Ishikawa (cell line): ENCODE measurements around the gene ATF7.

ENCODE experiments used
- CEBPB ChIP-seq: IDR thresholded peaks from 2 replicates; pipeline ENCODE4 v1.6.1; 2012
- CREB1 ChIP-seq: IDR thresholded peaks from 2 replicates; pipeline ENCODE4 v1.6.1; 2012; ENCODE audit warnings: low read depth
- EGR1 ChIP-seq: IDR thresholded peaks from 2 replicates; pipeline ENCODE4 v1.6.1; 2012
- EP300 ChIP-seq: IDR thresholded peaks from 2 replicates; pipeline ENCODE4 v1.6.1; 2012; ENCODE audit warnings: borderline replicate concordance
- FOXM1 ChIP-seq: IDR thresholded peaks from 2 replicates; pipeline ENCODE4 v1.6.1; 2012; ENCODE audit warnings: low read depth, borderline replicate concordance
- NFIC ChIP-seq: IDR thresholded peaks from 2 replicates; pipeline ENCODE4 v1.6.1; 2012
- RAD21 ChIP-seq: IDR thresholded peaks from 2 replicates; pipeline ENCODE4 v1.6.1; 2012; ENCODE audit warnings: low read depth
- TAF1 ChIP-seq: IDR thresholded peaks from 2 replicates; pipeline ENCODE4 v1.6.1; 2012; ENCODE audit warnings: low read depth, mild to moderate bottlenecking
- TCF12 ChIP-seq: IDR thresholded peaks from 2 replicates; pipeline ENCODE4 v1.6.1; 2012; ENCODE audit warnings: low read depth
- TEAD4 ChIP-seq: IDR thresholded peaks from 2 replicates; pipeline ENCODE4 v1.6.1; 2012
- YY1 ChIP-seq: IDR thresholded peaks from 2 replicates; pipeline ENCODE4 v1.6.1; 2012; ENCODE audit warnings: low read depth
- ZBTB7A ChIP-seq: IDR thresholded peaks from 2 replicates; pipeline ENCODE4 v1.6.1; 2012; ENCODE audit warnings: low read depth
- TF ChIP-seq, protein P1 (sequence below): IDR thresholded peaks from 2 replicates; pipeline ENCODE4 v1.6.1; 2012; ENCODE audit warnings: low read depth, mild to moderate bottlenecking
- TF ChIP-seq, protein P2 (sequence below): IDR thresholded peaks from 2 replicates; pipeline ENCODE4 v1.6.1; 2012
- TF ChIP-seq, protein P3 (sequence below): IDR thresholded peaks from 2 replicates; pipeline ENCODE4 v1.6.1; 2012

The ATF7 gene

DNA sequence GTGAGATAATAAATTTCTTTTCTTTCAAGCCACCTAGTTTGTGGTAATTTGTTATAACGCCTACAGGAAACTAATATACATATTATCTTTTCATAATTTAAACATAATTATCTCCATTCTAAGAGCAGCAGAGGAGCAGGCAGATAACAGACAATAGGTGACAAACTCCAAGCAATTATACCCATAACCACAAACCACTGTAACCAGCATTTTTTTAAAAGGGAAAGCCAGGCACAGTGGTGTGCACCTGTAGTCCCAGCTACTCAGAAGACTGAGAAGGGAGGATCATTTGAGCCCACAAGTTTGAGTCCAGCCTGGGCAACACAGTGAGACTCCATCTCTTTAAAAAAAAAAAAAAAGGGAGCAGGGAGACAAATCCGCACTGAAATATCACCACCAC is 54.9 kb downstream of the ATF7 start:
- TF ChIP-seq EGR1 = no peak
- TF ChIP-seq YY1 = no peak
- TF ChIP-seq, protein P1, sequence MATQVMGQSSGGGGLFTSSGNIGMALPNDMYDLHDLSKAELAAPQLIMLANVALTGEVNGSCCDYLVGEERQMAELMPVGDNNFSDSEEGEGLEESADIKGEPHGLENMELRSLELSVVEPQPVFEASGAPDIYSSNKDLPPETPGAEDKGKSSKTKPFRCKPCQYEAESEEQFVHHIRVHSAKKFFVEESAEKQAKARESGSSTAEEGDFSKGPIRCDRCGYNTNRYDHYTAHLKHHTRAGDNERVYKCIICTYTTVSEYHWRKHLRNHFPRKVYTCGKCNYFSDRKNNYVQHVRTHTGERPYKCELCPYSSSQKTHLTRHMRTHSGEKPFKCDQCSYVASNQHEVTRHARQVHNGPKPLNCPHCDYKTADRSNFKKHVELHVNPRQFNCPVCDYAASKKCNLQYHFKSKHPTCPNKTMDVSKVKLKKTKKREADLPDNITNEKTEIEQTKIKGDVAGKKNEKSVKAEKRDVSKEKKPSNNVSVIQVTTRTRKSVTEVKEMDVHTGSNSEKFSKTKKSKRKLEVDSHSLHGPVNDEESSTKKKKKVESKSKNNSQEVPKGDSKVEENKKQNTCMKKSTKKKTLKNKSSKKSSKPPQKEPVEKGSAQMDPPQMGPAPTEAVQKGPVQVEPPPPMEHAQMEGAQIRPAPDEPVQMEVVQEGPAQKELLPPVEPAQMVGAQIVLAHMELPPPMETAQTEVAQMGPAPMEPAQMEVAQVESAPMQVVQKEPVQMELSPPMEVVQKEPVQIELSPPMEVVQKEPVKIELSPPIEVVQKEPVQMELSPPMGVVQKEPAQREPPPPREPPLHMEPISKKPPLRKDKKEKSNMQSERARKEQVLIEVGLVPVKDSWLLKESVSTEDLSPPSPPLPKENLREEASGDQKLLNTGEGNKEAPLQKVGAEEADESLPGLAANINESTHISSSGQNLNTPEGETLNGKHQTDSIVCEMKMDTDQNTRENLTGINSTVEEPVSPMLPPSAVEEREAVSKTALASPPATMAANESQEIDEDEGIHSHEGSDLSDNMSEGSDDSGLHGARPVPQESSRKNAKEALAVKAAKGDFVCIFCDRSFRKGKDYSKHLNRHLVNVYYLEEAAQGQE = no peak
- TF ChIP-seq TAF1 = no peak
- no peak for TF ChIP-seq EP300
- TF ChIP-seq FOXM1 = no peak
- no peak for TF ChIP-seq ZBTB7A
- TF ChIP-seq TCF12 = no peak
- no peak for TF ChIP-seq CEBPB
- TF ChIP-seq, protein P2, sequence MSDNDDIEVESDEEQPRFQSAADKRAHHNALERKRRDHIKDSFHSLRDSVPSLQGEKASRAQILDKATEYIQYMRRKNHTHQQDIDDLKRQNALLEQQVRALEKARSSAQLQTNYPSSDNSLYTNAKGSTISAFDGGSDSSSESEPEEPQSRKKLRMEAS = no peak
- TF ChIP-seq, protein P3, sequence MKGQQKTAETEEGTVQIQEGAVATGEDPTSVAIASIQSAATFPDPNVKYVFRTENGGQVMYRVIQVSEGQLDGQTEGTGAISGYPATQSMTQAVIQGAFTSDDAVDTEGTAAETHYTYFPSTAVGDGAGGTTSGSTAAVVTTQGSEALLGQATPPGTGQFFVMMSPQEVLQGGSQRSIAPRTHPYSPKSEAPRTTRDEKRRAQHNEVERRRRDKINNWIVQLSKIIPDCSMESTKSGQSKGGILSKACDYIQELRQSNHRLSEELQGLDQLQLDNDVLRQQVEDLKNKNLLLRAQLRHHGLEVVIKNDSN = no peak
- no peak for TF ChIP-seq TEAD4
- TF ChIP-seq RAD21 = no peak
- TF ChIP-seq CREB1 = no peak

DNA sequence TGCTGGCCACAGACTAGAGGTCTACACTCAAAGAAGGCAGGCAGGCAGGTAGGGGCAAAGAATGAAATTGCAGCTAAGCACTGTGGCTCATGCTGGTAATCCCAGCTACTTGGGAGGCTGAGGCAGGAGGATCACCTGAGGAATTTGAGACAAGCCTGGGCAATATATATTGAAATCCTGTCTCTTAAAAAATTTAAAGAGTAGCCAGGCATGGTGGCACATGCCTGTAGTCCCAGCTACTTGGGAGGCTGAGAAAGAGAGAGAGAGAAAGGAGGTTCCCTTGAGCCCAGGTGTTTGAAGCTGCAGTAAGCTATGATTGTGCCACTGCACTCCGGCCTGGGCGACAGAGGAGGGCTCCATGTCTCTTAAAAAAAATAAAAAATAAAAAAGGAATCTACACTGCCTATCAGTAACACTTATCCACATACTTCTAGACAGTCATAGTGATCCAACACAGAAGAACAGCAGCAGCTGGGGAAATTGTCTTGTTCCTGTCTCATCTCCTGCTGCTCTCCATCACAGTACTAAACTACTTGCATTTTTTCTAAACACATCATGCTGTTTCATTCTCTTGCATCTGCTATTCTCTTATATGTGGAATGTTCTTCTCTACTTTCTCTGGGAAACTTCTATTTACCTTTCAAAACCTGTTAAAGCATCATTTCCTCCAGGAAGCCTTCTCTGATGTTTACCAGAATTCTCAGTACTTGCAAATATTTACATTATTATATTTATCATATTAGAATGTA is 57.2 kb downstream of the ATF7 start:
- no peak for TF ChIP-seq FOXM1
- TF ChIP-seq TCF12 = no peak
- TF ChIP-seq, protein P3 = no peak
- TF ChIP-seq YY1 = no peak
- TF ChIP-seq, protein P1 = no peak
- TF ChIP-seq CREB1 = no peak
- no peak for TF ChIP-seq TAF1
- no peak for TF ChIP-seq EP300
- TF ChIP-seq EGR1 = no peak
- TF ChIP-seq, protein P2 = no peak
- no peak for TF ChIP-seq RAD21
- TF ChIP-seq CEBPB = no peak
- no peak for TF ChIP-seq TEAD4
- no peak for TF ChIP-seq ZBTB7A
- no peak for TF ChIP-seq NFIC

DNA sequence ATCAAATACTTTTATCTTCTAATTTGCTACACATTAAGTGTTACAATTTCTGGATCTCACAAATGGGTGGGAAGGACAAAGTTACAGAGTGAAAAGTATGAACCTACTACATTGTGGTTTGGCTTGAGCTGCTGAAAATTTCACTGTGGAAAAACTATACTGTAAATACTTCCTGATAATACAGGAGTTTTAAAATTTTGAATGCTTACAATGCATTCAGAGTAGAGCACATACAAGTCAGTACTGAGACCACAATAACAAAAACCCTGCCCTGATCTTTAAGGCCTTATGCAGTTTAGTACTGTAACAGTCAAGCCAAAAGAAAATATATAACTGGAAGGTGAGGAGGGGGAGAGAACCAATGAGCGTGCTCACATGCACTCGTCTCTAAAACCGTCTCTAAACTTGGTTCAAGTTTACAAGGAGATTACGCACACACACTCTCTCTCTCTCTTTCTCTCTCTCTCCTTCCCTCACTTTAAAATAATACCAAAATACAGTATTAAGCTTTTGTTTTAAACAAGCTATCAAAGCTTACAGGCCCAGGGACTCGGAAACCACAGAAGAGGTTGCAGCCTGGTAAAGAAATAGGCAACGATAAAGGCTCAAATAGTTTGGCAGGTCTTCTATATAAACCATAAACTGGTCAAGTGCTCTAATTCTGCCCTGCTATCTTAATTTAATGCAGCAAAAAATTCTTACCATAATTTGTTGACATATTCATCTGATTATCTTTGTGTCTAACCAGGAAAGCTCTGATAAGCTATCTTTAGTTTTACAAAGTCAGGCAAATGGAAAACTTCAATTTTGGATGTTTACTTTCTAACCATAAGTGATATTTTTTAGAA is 58.0 kb downstream of the ATF7 start:
- TF ChIP-seq CREB1 (no peak), TEAD4 (no peak), NFIC (no peak), CEBPB (no peak), TAF1 (no peak)
- TF ChIP-seq, protein P2 = no peak

DNA sequence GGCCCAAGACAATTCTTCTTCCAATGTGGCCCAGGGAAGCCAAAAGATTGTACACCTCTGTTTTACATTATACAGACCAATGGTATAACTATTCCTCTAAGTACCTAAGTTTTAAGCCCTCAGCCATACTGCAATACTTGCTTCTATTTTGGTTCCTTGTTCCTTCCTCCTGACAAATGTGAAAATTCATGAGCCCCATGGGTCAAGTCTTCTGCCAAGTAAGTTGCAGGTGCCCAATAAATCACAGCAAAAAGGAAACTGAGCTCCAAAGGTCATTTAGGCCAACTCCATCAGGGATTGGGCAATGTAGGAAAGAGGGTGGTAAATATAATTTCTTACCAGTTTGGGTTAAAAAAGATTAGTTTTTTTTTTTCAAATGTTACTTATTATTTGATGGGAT is 61.2 kb downstream of the ATF7 start:
- TF ChIP-seq, protein P1 = no peak
- TF ChIP-seq YY1 (no peak), CREB1 (no peak), TEAD4 (no peak), FOXM1 (no peak), CEBPB (no peak), RAD21 (no peak), NFIC (no peak), TAF1 (no peak), EGR1 (no peak), ZBTB7A (no peak), EP300 (no peak)
- TF ChIP-seq, protein P3 = no peak
- TF ChIP-seq, protein P2 = no peak
